ENCODE measurements around the gene UBC.

- TF ChIP-seq POLR2AphosphoS5 (IDR thresholded peaks at IDR 0.05; ENCODE audit: low read depth, low read length) = no peak
- no peak for TF ChIP-seq POLR2A (IDR thresholded peaks at IDR 0.05; ENCODE audit: low read depth, low read length)
Measured at GRCh38 chr12:124874988-124875802, 39.3 kb downstream of the UBC start.
